SK-N-SH treated with all-trans-retinoic acid at 6 μM for 48 hours (cell line): ENCODE data around the gene AP2B1.
"Not testable (repeated sequence)": the region's sequence is repeated elsewhere in the genome, so short reads cannot be mapped to it uniquely, and the experiment has no call there.

Experiments
- ATAC-seq: fragments of 200-7000 bp; cut with Tn5 transposase; 3 replicates; pipeline ENCODE4 v1.9.1; 2020; ENCODE audit warnings: mild to moderate bottlenecking, moderate library complexity
- ARNTL ChIP-seq: fragments of 450-650 bp; formaldehyde crosslinking; IDR thresholded peaks from 2 replicates; pipeline ENCODE4 v1.5.0; 2020; ENCODE audit warnings: low read depth, mild to moderate bottlenecking, moderate library complexity, borderline replicate concordance
- CSDC2 ChIP-seq: fragments of 250-450 bp; sonication (Bioruptor Pico); IDR thresholded peaks from 2 replicates; pipeline ENCODE4 v1.5.0; 2020; ENCODE audit warnings: mild to moderate bottlenecking, moderate library complexity
- ESRRG ChIP-seq: fragments of 250-450 bp; sonication (Bioruptor Pico); IDR thresholded peaks from 2 replicates; pipeline ENCODE4 v1.6.1; 2021; ENCODE audit warnings: mild to moderate bottlenecking
- GLIS3 ChIP-seq: fragments of 250-450 bp; sonication (Bioruptor Pico); IDR thresholded peaks from 2 replicates; pipeline ENCODE4 v1.5.0; 2020; ENCODE audit warnings: mild to moderate bottlenecking, moderate library complexity
- ISL1 ChIP-seq: fragments of 250-450 bp; sonication (Bioruptor Pico); IDR thresholded peaks from 2 replicates; pipeline ENCODE4 v2.1.2; 2022; ENCODE audit warnings: mild to moderate bottlenecking, moderate library complexity
- OSR1 ChIP-seq: fragments of 250-450 bp; sonication (Bioruptor Pico); IDR thresholded peaks from 2 replicates; pipeline ENCODE4 v1.8.0; 2022; ENCODE audit warnings: moderate library complexity, mild to moderate bottlenecking, inconsistent platforms
- POU6F1 ChIP-seq: fragments of 250-450 bp; sonication (Bioruptor Pico); IDR thresholded peaks from 2 replicates; pipeline ENCODE4 v1.8.0; 2021; ENCODE audit warnings: low read depth, mild to moderate bottlenecking, moderate library complexity, borderline replicate concordance
- PPARA ChIP-seq: fragments of 250-450 bp; sonication (Bioruptor Pico); IDR thresholded peaks from 2 replicates; pipeline ENCODE4 v1.5.0; 2020; ENCODE audit warnings: mild to moderate bottlenecking, borderline replicate concordance
- RARB ChIP-seq: fragments of 250-450 bp; sonication (Bioruptor Pico); IDR thresholded peaks from 2 replicates; pipeline ENCODE4 v1.8.0; 2021; ENCODE audit warnings: mild to moderate bottlenecking, moderate library complexity
- TCF4 ChIP-seq: fragments of 250-450 bp; sonication (Bioruptor Pico); IDR thresholded peaks from 2 replicates; pipeline ENCODE4 v1.8.0; 2021; ENCODE audit warnings: mild to moderate bottlenecking, moderate library complexity, borderline replicate concordance
- TOX ChIP-seq: fragments of 250-450 bp; sonication (Bioruptor Pico); IDR thresholded peaks from 2 replicates; pipeline ENCODE4 v1.8.0; 2021; ENCODE audit warnings: mild to moderate bottlenecking, moderate library complexity, borderline replicate concordance
- TSHZ2 ChIP-seq: fragments of 250-450 bp; sonication (Bioruptor Pico); IDR thresholded peaks from 2 replicates; pipeline ENCODE4 v1.5.0; 2020; ENCODE audit warnings: mild to moderate bottlenecking, moderate library complexity
- ZC3H10 ChIP-seq: fragments of 250-450 bp; sonication (Bioruptor Pico); IDR thresholded peaks from 2 replicates; pipeline ENCODE4 v1.5.1; 2021; ENCODE audit warnings: mild to moderate bottlenecking, moderate library complexity
- ZFP3 ChIP-seq: fragments of 250-450 bp; sonication (Bioruptor Pico); IDR thresholded peaks from 2 replicates; pipeline ENCODE4 v1.5.0; 2020; ENCODE audit warnings: mild to moderate bottlenecking, moderate library complexity
- ZFP30 ChIP-seq: fragments of 450-650 bp; formaldehyde crosslinking; IDR thresholded peaks from 2 replicates; pipeline ENCODE4 v1.5.0; 2022; ENCODE audit warnings: mild to moderate bottlenecking, moderate library complexity
- ZNF565 ChIP-seq: fragments of 450-650 bp; formaldehyde crosslinking; conservative IDR thresholded peaks from 2 replicates; pipeline ENCODE4 v1.5.0; 2020; ENCODE audit warnings: low read depth, mild to moderate bottlenecking, moderate library complexity
- ZNF8 ChIP-seq: fragments of 450-650 bp; formaldehyde crosslinking; IDR thresholded peaks from 2 replicates; pipeline ENCODE4 v1.5.0; 2020; ENCODE audit warnings: mild to moderate bottlenecking, moderate library complexity
- TF ChIP-seq, protein P1 (sequence below): fragments of 250-450 bp; sonication (Bioruptor Pico); IDR thresholded peaks from 2 replicates; pipeline ENCODE4 v1.5.1; 2020; ENCODE audit warnings: low read depth, mild to moderate bottlenecking, moderate library complexity
- TF ChIP-seq, protein P2 (sequence below): fragments of 250-450 bp; sonication (Bioruptor Pico); IDR thresholded peaks from 2 replicates; pipeline ENCODE4 v1.5.1; 2021; ENCODE audit warnings: mild to moderate bottlenecking, moderate library complexity
- TF ChIP-seq, protein P3 (sequence below): fragments of 250-450 bp; sonication (Bioruptor Pico); IDR thresholded peaks from 2 replicates; pipeline ENCODE4 v1.8.0; 2020; ENCODE audit warnings: mild to moderate bottlenecking, moderate library complexity, borderline replicate concordance

AP2B1 gene

GRCh38 chr17:35701491-35701890 lies 114.4 kb downstream of the AP2B1 start:
- ATAC-seq: no peak
- no peak for TF ChIP-seq ZC3H10 (CRISPR knock-in tag)
- no peak for TF ChIP-seq TSHZ2
- TF ChIP-seq ZFP30 (CRISPR knock-in tag): no peak
- no peak for TF ChIP-seq ISL1 (CRISPR knock-in tag)
- TF ChIP-seq GLIS3 (CRISPR knock-in tag): no peak
- TF ChIP-seq, protein P1, sequence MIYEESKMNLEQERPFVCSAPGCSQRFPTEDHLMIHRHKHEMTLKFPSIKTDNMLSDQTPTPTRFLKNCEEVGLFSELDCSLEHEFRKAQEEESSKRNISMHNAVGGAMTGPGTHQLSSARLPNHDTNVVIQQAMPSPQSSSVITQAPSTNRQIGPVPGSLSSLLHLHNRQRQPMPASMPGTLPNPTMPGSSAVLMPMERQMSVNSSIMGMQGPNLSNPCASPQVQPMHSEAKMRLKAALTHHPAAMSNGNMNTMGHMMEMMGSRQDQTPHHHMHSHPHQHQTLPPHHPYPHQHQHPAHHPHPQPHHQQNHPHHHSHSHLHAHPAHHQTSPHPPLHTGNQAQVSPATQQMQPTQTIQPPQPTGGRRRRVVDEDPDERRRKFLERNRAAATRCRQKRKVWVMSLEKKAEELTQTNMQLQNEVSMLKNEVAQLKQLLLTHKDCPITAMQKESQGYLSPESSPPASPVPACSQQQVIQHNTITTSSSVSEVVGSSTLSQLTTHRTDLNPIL (CRISPR knock-in tag): no peak
- no peak for TF ChIP-seq TCF4
- TF ChIP-seq OSR1 (CRISPR knock-in tag): no peak
- TF ChIP-seq PPARA: no peak
- TF ChIP-seq ESRRG (CRISPR knock-in tag): no peak
- TF ChIP-seq ARNTL (CRISPR knock-in tag): no peak
- TF ChIP-seq, protein P2, sequence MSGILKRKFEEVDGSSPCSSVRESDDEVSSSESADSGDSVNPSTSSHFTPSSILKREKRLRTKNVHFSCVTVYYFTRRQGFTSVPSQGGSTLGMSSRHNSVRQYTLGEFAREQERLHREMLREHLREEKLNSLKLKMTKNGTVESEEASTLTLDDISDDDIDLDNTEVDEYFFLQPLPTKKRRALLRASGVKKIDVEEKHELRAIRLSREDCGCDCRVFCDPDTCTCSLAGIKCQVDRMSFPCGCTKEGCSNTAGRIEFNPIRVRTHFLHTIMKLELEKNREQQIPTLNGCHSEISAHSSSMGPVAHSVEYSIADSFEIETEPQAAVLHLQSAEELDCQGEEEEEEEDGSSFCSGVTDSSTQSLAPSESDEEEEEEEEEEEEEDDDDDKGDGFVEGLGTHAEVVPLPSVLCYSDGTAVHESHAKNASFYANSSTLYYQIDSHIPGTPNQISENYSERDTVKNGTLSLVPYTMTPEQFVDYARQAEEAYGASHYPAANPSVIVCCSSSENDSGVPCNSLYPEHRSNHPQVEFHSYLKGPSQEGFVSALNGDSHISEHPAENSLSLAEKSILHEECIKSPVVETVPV: no peak
- TF ChIP-seq CSDC2: no peak
- no peak for TF ChIP-seq ZFP3 (CRISPR knock-in tag)
- no peak for TF ChIP-seq POU6F1 (CRISPR knock-in tag)
- TF ChIP-seq TOX (CRISPR knock-in tag): no peak
- no peak for TF ChIP-seq RARB (CRISPR knock-in tag)
- TF ChIP-seq, all 23 proteins: peak for 0

DNA sequence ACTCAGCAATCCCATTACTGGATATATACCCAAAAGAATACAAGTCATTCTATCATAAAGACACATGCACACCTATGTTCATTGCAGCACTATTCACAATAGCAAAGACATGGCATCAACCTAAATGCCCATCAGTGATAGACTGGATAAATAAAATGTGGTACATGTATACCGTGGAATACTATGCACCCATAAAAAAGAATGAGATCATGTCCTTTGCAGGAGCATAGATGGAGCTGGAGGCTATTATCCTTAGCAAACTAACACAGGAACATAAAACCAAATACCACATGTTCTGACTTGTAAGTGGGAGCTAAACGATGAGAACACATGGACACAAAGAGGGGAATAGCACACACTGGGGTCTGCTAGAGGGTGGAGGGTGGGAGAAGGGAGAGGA lies 116.2 kb downstream of the AP2B1 start:
- ATAC-seq: not testable (repeated sequence)
- TF ChIP-seq ZNF8 (CRISPR knock-in tag): peak; percentile 94
- TF ChIP-seq, all 23 proteins: peak for 1; not testable (repeated sequence) for 22

- ATAC-seq: no peak
- TF ChIP-seq CSDC2: no peak
- no peak for TF ChIP-seq OSR1 (CRISPR knock-in tag)
- TF ChIP-seq POU6F1 (CRISPR knock-in tag): no peak
- TF ChIP-seq, protein P1 (CRISPR knock-in tag): no peak
- TF ChIP-seq TCF4: peak; percentile 60; the same call in 1 of the 2 replicates
- TF ChIP-seq, protein P2: no peak
- 0 out of 2 replicates have a peak, but pooled peaks have one; percentile 27 for TF ChIP-seq ISL1 (CRISPR knock-in tag)
- TF ChIP-seq ZNF565: no peak
- TF ChIP-seq TOX (CRISPR knock-in tag): no peak
- TF ChIP-seq, protein P3, sequence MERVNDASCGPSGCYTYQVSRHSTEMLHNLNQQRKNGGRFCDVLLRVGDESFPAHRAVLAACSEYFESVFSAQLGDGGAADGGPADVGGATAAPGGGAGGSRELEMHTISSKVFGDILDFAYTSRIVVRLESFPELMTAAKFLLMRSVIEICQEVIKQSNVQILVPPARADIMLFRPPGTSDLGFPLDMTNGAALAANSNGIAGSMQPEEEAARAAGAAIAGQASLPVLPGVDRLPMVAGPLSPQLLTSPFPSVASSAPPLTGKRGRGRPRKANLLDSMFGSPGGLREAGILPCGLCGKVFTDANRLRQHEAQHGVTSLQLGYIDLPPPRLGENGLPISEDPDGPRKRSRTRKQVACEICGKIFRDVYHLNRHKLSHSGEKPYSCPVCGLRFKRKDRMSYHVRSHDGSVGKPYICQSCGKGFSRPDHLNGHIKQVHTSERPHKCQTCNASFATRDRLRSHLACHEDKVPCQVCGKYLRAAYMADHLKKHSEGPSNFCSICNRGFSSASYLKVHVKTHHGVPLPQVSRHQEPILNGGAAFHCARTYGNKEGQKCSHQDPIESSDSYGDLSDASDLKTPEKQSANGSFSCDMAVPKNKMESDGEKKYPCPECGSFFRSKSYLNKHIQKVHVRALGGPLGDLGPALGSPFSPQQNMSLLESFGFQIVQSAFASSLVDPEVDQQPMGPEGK (CRISPR knock-in tag): no peak
Observed at GRCh38 chr17:35705230-35705629, 118.1 kb downstream of the AP2B1 start.
